Measurements from ENCODE around the gene IL21. TPM values are rescaled to one million over a fixed set of nuclear protein-coding genes. Genes with fewer than 3 reads are reported as not detected.
A peak's percentile ranks its signal among the peaks of the same experiment; 100 is the strongest.

The IL21 gene
- polyA plus RNA-seq, 1 donor (not counting 4 experiments of a cell fraction or from before 2014, with no cell fraction given), result not detected

DNA sequence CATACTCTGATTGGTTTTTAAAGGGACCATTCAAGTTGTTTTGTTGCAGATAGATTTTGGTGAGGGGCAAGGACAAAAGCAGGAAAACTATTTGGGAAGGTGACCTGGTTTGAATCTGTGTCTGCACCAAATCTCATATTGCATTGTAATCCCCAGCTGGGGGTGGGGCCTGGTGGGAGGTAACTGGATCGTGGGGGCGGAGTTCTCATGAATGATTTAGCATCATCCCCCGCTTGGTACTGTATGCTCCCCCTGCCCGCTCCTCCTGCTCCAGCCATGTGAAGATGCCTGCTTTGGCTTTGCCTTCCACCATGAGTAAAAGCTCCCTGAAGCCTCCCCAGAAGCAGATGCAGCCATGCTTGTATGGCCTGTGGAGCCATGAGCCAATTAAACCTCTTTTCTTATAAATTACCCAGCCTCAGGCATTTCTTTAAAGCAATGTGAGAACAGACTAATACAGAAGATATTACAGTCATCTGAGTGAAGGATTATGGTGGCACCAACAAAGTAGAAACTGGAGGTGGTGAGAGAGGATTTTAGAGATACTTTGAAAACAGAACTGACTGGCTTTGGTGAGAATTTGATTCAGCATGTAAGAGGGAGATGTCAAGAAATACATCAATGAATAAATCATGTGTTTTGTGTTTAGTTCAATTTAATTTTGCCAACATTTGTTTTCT is 14.4 kb downstream of the IL21 start:
- no peaks in the 10 kb centered on the region for H3K79me2 ChIP-seq (ENCODE audit: control insufficient read depth, insufficient read depth, low read length)
- H2AFZ ChIP-seq (ENCODE audit: control insufficient read depth, low read length), result no peak overlapping the region
- H3K36me3 ChIP-seq (ENCODE audit: control insufficient read depth in 2 of 2, extremely low read depth in 1 of 2, insufficient read depth in 2 of 2, low read length in 2 of 2), result no peaks in the 10 kb centered on the region
- TF ChIP-seq, protein P1, sequence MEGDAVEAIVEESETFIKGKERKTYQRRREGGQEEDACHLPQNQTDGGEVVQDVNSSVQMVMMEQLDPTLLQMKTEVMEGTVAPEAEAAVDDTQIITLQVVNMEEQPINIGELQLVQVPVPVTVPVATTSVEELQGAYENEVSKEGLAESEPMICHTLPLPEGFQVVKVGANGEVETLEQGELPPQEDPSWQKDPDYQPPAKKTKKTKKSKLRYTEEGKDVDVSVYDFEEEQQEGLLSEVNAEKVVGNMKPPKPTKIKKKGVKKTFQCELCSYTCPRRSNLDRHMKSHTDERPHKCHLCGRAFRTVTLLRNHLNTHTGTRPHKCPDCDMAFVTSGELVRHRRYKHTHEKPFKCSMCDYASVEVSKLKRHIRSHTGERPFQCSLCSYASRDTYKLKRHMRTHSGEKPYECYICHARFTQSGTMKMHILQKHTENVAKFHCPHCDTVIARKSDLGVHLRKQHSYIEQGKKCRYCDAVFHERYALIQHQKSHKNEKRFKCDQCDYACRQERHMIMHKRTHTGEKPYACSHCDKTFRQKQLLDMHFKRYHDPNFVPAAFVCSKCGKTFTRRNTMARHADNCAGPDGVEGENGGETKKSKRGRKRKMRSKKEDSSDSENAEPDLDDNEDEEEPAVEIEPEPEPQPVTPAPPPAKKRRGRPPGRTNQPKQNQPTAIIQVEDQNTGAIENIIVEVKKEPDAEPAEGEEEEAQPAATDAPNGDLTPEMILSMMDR (optimal IDR thresholded peaks at IDR 0.05 in 1 of 3, IDR thresholded peaks at IDR 0.05 in 1 of 3, conservative IDR thresholded peaks at IDR 0.05 in 1 of 3; ENCODE audit: extremely low read depth in 1 of 3, insufficient read depth in 2 of 3, low read length in 3 of 3), result no peak
- no peak for TF ChIP-seq EZH2 (IDR thresholded peaks at IDR 0.05; ENCODE audit: low read length)
- H3K4me1 ChIP-seq (ENCODE audit: control insufficient read depth, extremely low read depth, insufficient read depth, low read length), result peaks cover 15% of the 10 kb centered on the region
- no peaks in the 10 kb centered on the region for H4K20me1 ChIP-seq (ENCODE audit: control insufficient read depth, extremely low read depth, insufficient read depth, low read length)
- no peak overlapping the region for H3K9ac ChIP-seq (ENCODE audit: control insufficient read depth, extremely low read depth, insufficient read depth, low read length)
- H3K27me3 ChIP-seq (ENCODE audit: control insufficient read depth, extremely low read depth, insufficient read depth, low read length), result peaks cover under 1% of the 10 kb centered on the region
- no peaks in the 10 kb centered on the region for H3K9me1 ChIP-seq (ENCODE audit: control insufficient read depth, extremely low read depth, insufficient read depth, low read length)
- H3K4me3 ChIP-seq (ENCODE audit: control insufficient read depth in 2 of 3, extremely low read depth in 1 of 3, insufficient read depth in 2 of 3, low read depth in 1 of 3, low read length in 3 of 3), result no peak overlapping the region
- no peaks in the 10 kb centered on the region for H3K9me3 ChIP-seq (ENCODE audit: control insufficient read depth, low read depth, low read length)
- no peak overlapping the region for H3K4me2 ChIP-seq (ENCODE audit: control insufficient read depth, extremely low read depth, insufficient read depth, low read depth, low read length)
- DNase-seq (ENCODE audit: low read depth, low spot score) (no peak), FAIRE-seq (no peak)
- no peak overlapping the region for H3K27ac ChIP-seq (ENCODE audit: control insufficient read depth, insufficient read depth, low read length)
- dilution Hi-C loops (cut with MboI; ENCODE audit: extremely low pct_ligation_motif_present, low sequenced_read_pairs), result no loop called here

DNA sequence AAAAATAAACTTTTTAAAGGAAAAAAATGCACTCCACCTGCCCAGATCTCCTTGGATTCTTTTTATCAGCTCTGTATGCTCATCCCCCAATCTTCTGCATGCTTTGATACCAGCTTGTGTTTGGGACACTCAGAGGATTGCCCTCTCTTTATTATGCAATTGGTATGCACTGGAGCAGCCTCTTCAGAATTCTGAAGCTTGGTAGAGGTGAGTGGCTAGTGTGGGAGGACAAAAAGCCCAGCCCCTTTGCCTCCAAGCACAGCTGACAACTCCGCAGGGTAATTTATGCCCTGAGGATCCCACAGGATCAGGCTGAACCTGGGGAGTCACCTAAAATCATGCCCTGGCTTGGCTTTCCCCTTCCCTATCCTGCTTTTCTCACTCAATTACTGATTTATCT is 16.7 kb downstream of the IL21 start:
- Histone ChIP-seq H3K9me3 (ENCODE audit: control insufficient read depth, low read depth, low read length) (no peaks in the 10 kb centered on the region), H2AFZ (ENCODE audit: control insufficient read depth, low read length) (peak overlapping the region; percentile 18), H3K27me3 (ENCODE audit: control insufficient read depth, extremely low read depth, insufficient read depth, low read length) (peaks cover 5% of the 10 kb centered on the region), H3K79me2 (ENCODE audit: control insufficient read depth, insufficient read depth, low read length) (no peaks in the 10 kb centered on the region), H3K36me3 (ENCODE audit: control insufficient read depth in 2 of 2, extremely low read depth in 1 of 2, insufficient read depth in 2 of 2, low read length in 2 of 2) (no peaks in the 10 kb centered on the region), H3K9ac (ENCODE audit: control insufficient read depth, extremely low read depth, insufficient read depth, low read length) (no peak overlapping the region), H3K9me1 (ENCODE audit: control insufficient read depth, extremely low read depth, insufficient read depth, low read length) (no peaks in the 10 kb centered on the region), H3K27ac (ENCODE audit: control insufficient read depth, insufficient read depth, low read length) (no peak overlapping the region), H3K4me1 (ENCODE audit: control insufficient read depth, extremely low read depth, insufficient read depth, low read length) (peaks cover 15% of the 10 kb centered on the region), H4K20me1 (ENCODE audit: control insufficient read depth, extremely low read depth, insufficient read depth, low read length) (no peaks in the 10 kb centered on the region), H3K4me3 (ENCODE audit: control insufficient read depth in 2 of 3, extremely low read depth in 1 of 3, insufficient read depth in 2 of 3, low read depth in 1 of 3, low read length in 3 of 3) (no peak overlapping the region), H3K4me2 (ENCODE audit: control insufficient read depth, extremely low read depth, insufficient read depth, low read depth, low read length) (no peak overlapping the region)
- TF ChIP-seq, protein P1 (optimal IDR thresholded peaks at IDR 0.05 in 1 of 3, IDR thresholded peaks at IDR 0.05 in 1 of 3, conservative IDR thresholded peaks at IDR 0.05 in 1 of 3; ENCODE audit: extremely low read depth in 1 of 3, insufficient read depth in 2 of 3, low read length in 3 of 3), result no peak
- TF ChIP-seq EZH2 (IDR thresholded peaks at IDR 0.05; ENCODE audit: low read length), result no peak
- dilution Hi-C loops (cut with MboI; ENCODE audit: extremely low pct_ligation_motif_present, low sequenced_read_pairs), result no loop called here
- FAIRE-seq (no peak), DNase-seq (ENCODE audit: low read depth, low spot score) (no peak)

Measured in keratinocyte (primary cell).